ENCODE measurements around the gene CEP95.
"Not testable (repeated sequence)": the region's sequence is repeated elsewhere in the genome, so short reads cannot be mapped to it uniquely, and the experiment has no call there.

Gene CEP95

GRCh38 chr17:64488301-64488700 is 18.5 kb upstream of the CEP95 start:
- no peak for TF ChIP-seq CTCF (IDR thresholded peaks at IDR 0.05; ENCODE audit: insufficient read depth, missing control alignments)
- DNase-seq (ENCODE audit: insufficient read length, low spot score) (no peak), FAIRE-seq (no peak)

GRCh38 chr17:64491034-64491860 is 15.5 kb upstream of the CEP95 start:
- no peak for DNase-seq (ENCODE audit: insufficient read length, low spot score)

GRCh38 chr17:64491994-64492393 is 14.8 kb upstream of the CEP95 start:
- DNase-seq (ENCODE audit: insufficient read length, low spot score) (no peak), FAIRE-seq (no peak)
- no peak for TF ChIP-seq CTCF (IDR thresholded peaks at IDR 0.05; ENCODE audit: insufficient read depth, missing control alignments)

More at GRCh38 chr17:64491034-64491860, 15.5 kb upstream of the CEP95 start:
- no peak for FAIRE-seq
- peak; percentile 50 for TF ChIP-seq CTCF (IDR thresholded peaks at IDR 0.05; ENCODE audit: insufficient read depth, missing control alignments)

GRCh38 chr17:64492481-64493109 is 14.2 kb upstream of the CEP95 start:
- DNase-seq (ENCODE audit: insufficient read length, low spot score) = no peak
- peak; percentile 13 for TF ChIP-seq CTCF (IDR thresholded peaks at IDR 0.05; ENCODE audit: insufficient read depth, missing control alignments)
- no peak for FAIRE-seq

- FAIRE-seq (no peak), DNase-seq (ENCODE audit: insufficient read length, low spot score) (no peak)
These were observed 12.7 kb upstream of the CEP95 start for GRCh38 chr17:64494121-64494520.

GRCh38 chr17:64495300-64495699 is 11.5 kb upstream of the CEP95 start:
- not testable (repeated sequence) for DNase-seq (ENCODE audit: insufficient read length, low spot score); FAIRE-seq

More at GRCh38 chr17:64494121-64494520, 12.7 kb upstream of the CEP95 start:
- TF ChIP-seq CTCF (IDR thresholded peaks at IDR 0.05; ENCODE audit: insufficient read depth, missing control alignments) = no peak

- DNase-seq (ENCODE audit: insufficient read length, low spot score) = no peak
- TF ChIP-seq CTCF (IDR thresholded peaks at IDR 0.05; ENCODE audit: insufficient read depth, missing control alignments) = no peak
These were observed 10.4 kb upstream of the CEP95 start for GRCh38 chr17:64496348-64496785.

More at GRCh38 chr17:64496348-64496785, 10.4 kb upstream of the CEP95 start:
- no peak for FAIRE-seq

Data from D721Med (cell line).